ENCODE results near the gene BRD9. TPM values are rescaled to one million over a fixed set of nuclear protein-coding genes. Genes with fewer than 3 reads are reported as not detected.
A peak's percentile ranks its signal among the peaks of the same experiment; 100 is the strongest.

BRD9 gene
- total RNA-seq, 1 experiment from 2014 or later = 55.6 TPM

GRCh38 chr5:892394-893136 lies at the start of gene BRD9, which contains the start of gene TRIP13 (continued):
- TF ChIP-seq, protein P1, sequence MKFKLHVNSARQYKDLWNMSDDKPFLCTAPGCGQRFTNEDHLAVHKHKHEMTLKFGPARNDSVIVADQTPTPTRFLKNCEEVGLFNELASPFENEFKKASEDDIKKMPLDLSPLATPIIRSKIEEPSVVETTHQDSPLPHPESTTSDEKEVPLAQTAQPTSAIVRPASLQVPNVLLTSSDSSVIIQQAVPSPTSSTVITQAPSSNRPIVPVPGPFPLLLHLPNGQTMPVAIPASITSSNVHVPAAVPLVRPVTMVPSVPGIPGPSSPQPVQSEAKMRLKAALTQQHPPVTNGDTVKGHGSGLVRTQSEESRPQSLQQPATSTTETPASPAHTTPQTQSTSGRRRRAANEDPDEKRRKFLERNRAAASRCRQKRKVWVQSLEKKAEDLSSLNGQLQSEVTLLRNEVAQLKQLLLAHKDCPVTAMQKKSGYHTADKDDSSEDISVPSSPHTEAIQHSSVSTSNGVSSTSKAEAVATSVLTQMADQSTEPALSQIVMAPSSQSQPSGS (CRISPR knock-in tag; IDR thresholded peaks at IDR 0.05; ENCODE audit: borderline replicate concordance, low read depth) = no peak
- TF ChIP-seq MXD4 (CRISPR knock-in tag; IDR thresholded peaks at IDR 0.05; ENCODE audit: borderline replicate concordance) (no peak), ZBTB21 (CRISPR knock-in tag; IDR thresholded peaks at IDR 0.05; ENCODE audit: borderline replicate concordance) (no peak), CREM (CRISPR knock-in tag; IDR thresholded peaks at IDR 0.05) (peak; percentile 89), ETV6 (CRISPR knock-in tag; IDR thresholded peaks at IDR 0.05) (peak; percentile 78; the same call in 1 of the 2 replicates), GABPB1 (CRISPR knock-in tag; IDR thresholded peaks at IDR 0.05) (peak; percentile 77), ZNF219 (CRISPR knock-in tag; IDR thresholded peaks at IDR 0.05; ENCODE audit: borderline replicate concordance) (no peak), HMGXB4 (CRISPR knock-in tag; IDR thresholded peaks at IDR 0.05) (peak; percentile 81; the same call in 1 of the 2 replicates), CBFB (CRISPR knock-in tag; IDR thresholded peaks at IDR 0.05; ENCODE audit: low read depth) (0 out of 2 replicates have a peak, but pooled peaks have one; percentile 68), FOXK1 (CRISPR knock-in tag; IDR thresholded peaks at IDR 0.05) (peak; percentile 72), STAT6 (CRISPR knock-in tag; conservative IDR thresholded peaks at IDR 0.05; ENCODE audit: low read depth) (no peak), HMGA2 (CRISPR knock-in tag; IDR thresholded peaks at IDR 0.05) (no peak), AR (CRISPR knock-in tag; IDR thresholded peaks at IDR 0.05) (no peak), GRHL2 (CRISPR knock-in tag; IDR thresholded peaks at IDR 0.05; ENCODE audit: insufficient replicate concordance, severe bottlenecking) (no peak), KAT7 (CRISPR knock-in tag; IDR thresholded peaks at IDR 0.05; ENCODE audit: borderline replicate concordance) (0 out of 2 replicates have a peak, but pooled peaks have one; percentile 53), RORB (CRISPR knock-in tag; IDR thresholded peaks at IDR 0.05) (no peak), FOXP1 (CRISPR knock-in tag; IDR thresholded peaks at IDR 0.05; ENCODE audit: borderline replicate concordance) (peak; percentile 36; the same call in 1 of the 2 replicates), NR2C2 (CRISPR knock-in tag; IDR thresholded peaks at IDR 0.05) (peak; percentile 90), IRF1 (CRISPR knock-in tag; IDR thresholded peaks at IDR 0.05) (peak; percentile 73; the same call in 1 of the 2 replicates)
- TF ChIP-seq, protein P2, sequence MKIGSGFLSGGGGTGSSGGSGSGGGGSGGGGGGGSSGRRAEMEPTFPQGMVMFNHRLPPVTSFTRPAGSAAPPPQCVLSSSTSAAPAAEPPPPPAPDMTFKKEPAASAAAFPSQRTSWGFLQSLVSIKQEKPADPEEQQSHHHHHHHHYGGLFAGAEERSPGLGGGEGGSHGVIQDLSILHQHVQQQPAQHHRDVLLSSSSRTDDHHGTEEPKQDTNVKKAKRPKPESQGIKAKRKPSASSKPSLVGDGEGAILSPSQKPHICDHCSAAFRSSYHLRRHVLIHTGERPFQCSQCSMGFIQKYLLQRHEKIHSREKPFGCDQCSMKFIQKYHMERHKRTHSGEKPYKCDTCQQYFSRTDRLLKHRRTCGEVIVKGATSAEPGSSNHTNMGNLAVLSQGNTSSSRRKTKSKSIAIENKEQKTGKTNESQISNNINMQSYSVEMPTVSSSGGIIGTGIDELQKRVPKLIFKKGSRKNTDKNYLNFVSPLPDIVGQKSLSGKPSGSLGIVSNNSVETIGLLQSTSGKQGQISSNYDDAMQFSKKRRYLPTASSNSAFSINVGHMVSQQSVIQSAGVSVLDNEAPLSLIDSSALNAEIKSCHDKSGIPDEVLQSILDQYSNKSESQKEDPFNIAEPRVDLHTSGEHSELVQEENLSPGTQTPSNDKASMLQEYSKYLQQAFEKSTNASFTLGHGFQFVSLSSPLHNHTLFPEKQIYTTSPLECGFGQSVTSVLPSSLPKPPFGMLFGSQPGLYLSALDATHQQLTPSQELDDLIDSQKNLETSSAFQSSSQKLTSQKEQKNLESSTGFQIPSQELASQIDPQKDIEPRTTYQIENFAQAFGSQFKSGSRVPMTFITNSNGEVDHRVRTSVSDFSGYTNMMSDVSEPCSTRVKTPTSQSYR (CRISPR knock-in tag; IDR thresholded peaks at IDR 0.05) = no peak
- TF ChIP-seq, protein P3, sequence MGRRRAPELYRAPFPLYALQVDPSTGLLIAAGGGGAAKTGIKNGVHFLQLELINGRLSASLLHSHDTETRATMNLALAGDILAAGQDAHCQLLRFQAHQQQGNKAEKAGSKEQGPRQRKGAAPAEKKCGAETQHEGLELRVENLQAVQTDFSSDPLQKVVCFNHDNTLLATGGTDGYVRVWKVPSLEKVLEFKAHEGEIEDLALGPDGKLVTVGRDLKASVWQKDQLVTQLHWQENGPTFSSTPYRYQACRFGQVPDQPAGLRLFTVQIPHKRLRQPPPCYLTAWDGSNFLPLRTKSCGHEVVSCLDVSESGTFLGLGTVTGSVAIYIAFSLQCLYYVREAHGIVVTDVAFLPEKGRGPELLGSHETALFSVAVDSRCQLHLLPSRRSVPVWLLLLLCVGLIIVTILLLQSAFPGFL (CRISPR knock-in tag; IDR thresholded peaks at IDR 0.05; ENCODE audit: borderline replicate concordance) = no peak
- TF ChIP-seq, protein P4, sequence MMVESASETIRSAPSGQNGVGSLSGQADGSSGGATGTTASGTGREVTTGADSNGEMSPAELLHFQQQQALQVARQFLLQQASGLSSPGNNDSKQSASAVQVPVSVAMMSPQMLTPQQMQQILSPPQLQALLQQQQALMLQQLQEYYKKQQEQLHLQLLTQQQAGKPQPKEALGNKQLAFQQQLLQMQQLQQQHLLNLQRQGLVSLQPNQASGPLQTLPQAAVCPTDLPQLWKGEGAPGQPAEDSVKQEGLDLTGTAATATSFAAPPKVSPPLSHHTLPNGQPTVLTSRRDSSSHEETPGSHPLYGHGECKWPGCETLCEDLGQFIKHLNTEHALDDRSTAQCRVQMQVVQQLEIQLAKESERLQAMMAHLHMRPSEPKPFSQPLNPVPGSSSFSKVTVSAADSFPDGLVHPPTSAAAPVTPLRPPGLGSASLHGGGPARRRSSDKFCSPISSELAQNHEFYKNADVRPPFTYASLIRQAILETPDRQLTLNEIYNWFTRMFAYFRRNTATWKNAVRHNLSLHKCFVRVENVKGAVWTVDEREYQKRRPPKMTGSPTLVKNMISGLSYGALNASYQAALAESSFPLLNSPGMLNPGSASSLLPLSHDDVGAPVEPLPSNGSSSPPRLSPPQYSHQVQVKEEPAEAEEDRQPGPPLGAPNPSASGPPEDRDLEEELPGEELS (CRISPR knock-in tag; IDR thresholded peaks at IDR 0.05) = peak; percentile 76

Measured in WTC11 (cell line).